Stimulated activated CD4-positive, alpha-beta T cell treated with anti-CD3 and anti-CD28 coated beads, Interleukin-4, amount 100 ng/mL, for 1 hour (primary cell): Measurements from ENCODE around the gene IGFALS.

Experiments used
- DNase-seq: peaks from one replicate; pipeline ENCODE4 v3.0.0-alpha.2; 2020

The IGFALS gene

GRCh38 chr16:1775006-1775845 lies 18.3 kb downstream of the IGFALS start:
- no peak for DNase-seq

GRCh38 chr16:1774448-1774780 lies 19.1 kb downstream of the IGFALS start:
- no peak for DNase-seq

GRCh38 chr16:1773703-1774447 lies 19.6 kb downstream of the IGFALS start:
- DNase-seq, result no peak

DNA sequence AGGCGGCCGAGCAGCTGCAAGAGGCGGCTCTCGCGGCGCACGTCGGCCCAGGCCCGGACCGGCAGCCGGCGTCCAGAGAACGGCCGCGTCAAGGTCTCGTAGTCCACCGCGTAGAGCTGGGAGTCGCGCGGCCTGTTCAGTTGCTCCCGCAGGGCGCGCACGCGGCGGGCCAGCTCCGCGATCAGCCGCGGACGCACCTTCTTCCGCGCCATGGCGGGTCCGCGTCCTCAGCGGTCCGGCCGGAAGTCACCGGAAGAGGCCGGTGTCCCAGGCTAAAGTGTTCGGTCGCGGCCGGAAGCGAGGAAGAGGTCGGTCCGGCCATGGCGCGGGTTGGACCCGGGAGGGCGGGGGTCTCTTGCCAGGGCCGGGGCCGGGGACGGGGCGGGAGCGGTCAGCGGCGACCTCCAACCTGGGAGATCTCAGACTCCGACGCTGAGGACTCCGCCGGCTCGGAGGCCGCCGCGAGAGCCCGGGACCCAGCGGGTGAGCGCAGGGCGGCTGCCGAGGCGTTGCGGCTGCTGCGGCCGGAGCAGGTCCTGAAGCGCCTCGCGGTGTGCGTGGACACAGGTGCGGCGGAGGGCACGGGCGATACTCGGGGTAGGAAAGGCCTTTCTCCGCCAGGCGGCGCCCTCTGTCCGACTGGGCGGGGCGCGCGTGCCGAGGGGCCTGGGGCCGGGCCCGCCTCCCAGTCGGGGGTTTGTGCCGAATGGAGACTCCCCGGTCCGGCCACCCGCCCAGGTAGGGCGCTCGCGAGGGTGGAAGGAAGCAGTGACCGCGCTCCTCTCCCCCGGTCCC lies 20.4 kb downstream of the IGFALS start, which contains the start of gene MRPS34:
MRPS34 (minus strand) TSS at position 227 of the 795 bp plus-strand sequence; CDS start at position 212, 15 bp downstream.
- peak; percentile 81 for DNase-seq

DNA sequence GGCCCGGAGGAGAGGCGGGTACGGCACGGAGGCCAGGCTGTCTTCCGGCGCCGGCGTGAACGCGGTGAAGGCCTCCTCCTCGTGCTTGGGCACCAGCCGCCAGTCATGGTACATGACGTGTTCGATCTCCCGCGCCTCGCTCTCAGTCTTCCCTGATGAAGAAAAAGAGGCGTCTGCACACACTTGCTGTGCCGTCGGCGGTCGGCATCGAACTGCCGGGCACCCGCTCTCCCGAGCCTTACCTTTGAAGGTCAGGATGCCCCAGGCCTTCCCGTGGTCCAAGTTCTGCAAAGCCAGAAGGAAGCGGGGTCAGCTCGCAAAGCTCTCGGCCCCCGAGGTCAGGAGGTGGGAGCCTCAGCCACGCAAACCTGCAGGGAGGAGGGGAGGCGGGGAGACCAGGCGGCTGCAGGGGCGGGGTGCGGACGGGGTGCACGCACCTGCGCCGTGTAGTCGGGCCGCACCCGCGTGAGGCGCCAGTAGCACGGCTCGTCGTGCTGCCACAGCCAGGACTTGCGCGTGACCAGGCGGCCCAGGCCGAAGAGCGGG lies 21.1 kb downstream of the IGFALS start, which contains the start of gene EME2:
EME2 (plus strand) TSS at position 449 of the 546 bp plus-strand sequence. CDS start 418 bp downstream, outside the sequence.
- DNase-seq, result peak; percentile 57

GRCh38 chr16:1771864-1772361 lies 21.6 kb downstream of the IGFALS start:
- no peak for DNase-seq

DNA sequence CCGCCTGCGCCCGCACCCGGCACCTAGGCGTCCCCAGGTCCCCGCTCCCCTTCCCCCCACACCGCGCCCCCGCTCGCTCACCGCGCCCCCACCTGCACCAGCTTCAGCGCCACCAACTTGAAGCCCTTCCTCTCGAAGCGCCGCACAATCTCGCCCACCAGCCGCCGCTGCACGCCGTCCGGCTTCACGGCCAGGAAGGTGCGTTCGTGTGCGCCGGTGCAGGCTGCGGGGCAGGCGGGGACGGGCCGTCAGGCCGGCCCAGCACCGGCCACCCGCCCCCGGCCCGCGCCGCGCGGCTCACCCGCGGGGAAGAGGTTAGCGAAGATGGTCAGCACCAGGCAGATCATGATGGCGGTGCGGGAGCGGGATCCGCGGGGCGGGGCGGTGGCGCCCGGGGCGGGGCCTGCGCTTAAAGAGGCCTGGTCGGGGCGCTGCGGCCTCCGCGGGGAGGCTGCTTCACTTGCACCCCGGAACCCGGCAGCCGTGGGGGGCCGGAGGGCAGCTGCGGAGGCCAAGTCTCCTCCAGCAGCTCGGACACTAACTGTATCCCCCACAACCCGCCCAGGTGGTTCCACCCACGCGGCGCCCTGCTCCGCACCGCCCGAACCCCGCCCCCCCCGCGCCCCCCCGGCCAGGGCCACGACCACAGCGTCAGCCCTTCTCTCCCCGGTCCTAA lies 22.2 kb downstream of the IGFALS start, which contains the start of gene NME3:
NME3 (minus strand) TSS at position 356 of the 676 bp plus-strand sequence; CDS start at position 347, 9 bp downstream.
- DNase-seq, result peak; percentile 82

DNA sequence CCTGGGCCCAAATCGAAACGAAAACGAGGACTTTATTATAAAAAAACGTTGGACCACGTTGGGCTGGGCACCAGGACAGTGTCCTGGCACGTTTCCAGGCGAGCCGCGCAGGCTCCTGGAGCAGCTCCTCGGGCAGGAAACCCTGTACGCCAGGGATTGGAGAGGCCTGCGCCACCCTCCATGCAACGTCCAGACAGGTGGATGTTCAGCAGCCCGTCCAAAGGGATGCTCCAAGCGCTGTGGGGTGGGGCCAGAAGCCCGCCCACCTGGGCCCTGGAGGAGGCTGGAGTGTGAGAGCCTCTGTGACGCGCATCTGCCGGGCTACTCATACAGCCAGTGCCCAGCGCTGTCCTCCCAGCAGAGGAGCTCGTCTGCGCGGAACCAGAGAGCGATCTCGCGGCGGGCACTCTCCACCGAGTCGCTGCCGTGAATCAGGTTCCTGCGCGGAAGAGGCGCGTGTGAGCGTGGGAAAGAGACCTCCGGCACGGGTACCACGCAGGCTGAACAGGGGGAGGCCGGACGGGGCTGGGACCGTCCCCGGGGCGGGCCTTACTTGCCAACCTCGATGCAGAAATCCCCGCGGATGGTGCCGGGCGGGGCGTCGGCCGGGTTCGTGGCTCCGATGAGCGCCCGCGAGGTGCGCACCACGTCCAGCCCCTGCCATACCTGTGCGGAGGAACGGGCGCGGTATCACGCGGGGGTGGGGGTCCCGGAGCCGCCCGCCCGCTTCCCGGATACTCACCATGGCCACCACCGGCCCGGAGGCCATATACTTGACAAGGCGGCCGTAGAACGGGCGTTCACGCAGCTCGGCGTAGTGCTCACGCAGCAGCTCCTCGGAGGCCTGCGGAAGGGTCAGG lies 22.9 kb downstream of the IGFALS start:
- peak; percentile 72 for DNase-seq

DNA sequence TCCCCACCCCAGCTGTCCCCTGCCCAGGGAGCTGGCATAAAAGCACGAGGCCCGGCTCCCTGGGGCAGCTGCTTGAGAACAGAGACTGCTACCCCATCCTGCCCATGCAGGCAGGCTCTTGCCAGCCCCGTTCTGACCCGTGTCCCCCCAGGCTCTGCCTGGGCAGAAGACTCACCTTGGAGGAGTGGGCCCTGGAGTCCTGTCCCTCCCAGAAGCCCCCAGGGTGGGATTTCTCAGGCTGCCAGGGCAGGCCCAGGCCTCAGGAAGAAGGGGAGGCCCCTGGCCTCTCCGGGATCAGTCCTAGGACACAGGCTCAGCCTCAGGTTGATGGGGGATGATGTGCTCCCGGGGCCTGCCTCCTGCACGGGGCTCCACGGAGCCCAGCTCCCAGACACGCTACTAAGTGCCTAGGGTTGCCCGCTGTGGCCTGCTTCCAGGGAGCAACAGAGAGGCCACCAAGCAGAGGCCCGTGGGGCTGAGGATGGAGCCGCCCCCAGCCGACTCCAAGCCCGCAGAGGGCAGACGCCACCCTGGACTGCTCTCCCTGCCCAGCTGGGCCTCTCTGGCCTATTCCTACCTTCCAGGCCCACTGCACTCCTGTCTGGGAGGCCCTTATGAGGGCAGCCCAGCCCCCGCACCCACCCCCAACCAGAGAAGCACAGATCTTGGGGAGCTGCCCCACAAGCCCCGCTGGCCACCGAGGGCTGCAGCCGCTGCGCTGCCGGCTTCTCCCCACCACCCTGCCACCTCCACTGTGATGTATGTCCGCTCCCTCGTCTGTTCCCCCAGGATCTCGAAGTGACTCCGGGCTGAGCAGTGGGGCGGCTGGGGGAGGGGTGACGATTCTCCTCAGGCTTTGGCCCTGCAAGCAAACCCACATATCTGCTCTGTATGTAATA lies 23.9 kb downstream of the IGFALS start:
- DNase-seq, result no peak

- no peak for DNase-seq
These were observed 24.6 kb downstream of the IGFALS start for GRCh38 chr16:1768767-1769401.

DNA sequence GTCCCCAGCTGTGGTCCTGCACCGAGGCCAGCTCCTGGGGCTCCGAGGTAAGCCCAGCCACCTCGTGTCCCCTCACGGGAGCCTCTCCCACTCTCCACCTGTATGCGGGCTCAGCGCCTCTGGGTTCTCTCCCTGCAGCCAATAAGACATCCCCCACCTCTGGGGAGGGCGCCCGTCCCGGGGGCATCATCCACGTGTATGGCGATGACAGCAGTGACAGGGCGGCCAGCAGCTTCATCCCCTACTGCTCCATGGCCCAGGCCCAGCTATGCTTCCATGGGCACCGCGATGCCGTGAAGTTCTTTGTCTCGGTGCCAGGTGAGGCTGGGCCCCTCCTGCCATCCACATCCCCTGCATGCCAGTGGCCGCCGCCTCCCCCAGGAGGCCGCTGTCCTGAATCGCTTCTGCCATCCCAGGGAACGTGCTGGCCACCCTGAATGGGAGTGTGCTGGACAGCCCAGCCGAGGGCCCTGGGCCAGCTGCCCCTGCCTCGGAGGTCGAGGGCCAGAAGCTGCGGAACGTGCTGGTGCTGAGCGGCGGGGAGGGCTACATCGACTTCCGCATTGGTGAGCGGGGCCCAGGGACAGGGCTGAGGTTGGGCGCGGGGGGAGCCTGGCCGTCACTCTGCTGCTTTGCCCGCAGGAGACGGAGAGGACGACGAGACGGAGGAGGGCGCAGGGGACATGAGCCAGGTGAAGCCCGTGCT lies 25.3 kb downstream of the IGFALS start:
- no peak for DNase-seq

GRCh38 chr16:1767116-1767994 lies 26.1 kb downstream of the IGFALS start:
- DNase-seq, result no peak

DNA sequence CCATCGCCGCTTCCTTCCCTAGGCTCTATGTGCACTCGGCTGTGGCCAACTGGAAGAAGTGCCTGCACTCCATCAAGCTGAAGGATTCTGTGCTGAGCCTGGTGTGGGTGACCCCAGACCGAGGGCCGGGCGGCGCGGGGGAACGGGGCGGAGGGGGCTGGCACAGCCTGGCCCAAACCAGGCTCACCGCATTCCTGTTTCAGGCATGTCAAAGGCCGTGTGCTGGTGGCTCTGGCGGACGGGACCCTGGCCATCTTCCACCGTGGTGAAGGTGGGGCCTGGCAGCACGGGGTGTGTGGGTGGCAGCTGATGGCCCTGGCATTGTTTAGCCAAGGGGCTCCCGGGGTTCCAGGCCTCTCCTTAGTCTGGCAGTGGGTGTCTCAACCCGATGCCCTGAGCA lies 26.8 kb downstream of the IGFALS start:
- no peak for DNase-seq

DNA sequence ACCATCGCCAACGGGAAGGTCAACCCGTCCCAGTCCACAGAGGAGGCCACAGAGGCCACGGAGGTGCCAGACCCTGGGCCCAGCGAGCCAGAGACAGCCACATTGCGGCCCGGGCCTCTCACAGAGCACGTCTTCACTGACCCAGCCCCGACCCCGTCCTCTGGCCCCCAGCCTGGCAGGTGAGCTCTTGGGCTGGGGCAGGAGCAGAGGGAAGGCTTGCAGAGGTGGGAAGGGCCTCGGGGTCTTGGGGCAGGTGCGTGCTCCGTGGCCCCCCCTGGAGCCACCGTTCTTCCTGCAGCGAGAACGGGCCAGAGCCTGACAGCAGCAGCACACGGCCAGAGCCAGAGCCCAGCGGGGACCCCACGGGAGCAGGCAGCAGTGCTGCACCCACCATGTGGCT lies 27.3 kb downstream of the IGFALS start:
- no peak for DNase-seq

- DNase-seq, result no peak
These were observed 27.7 kb downstream of the IGFALS start for GRCh38 chr16:1765826-1766225.

DNA sequence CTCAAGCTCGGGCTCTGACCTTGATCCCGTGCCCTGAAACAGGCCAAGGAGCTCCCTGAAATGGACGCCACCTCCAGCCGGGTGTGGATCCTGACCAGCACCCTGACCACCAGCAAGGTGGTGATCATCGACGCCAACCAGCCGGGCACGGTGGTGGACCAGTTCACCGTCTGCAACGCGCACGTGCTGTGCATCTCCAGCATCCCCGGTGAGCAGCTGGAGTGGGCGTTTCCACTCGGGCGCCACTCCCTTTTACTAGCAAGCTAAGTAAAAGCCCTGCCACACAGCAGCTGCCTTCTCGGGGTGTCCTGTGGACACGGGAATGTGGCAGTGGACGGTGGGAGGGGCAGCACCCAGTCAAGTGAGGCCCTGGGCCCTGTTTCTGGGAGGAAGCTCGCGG lies 28.5 kb downstream of the IGFALS start:
- DNase-seq, result no peak
